ENCODE results near the gene XAGE1A.
"Not testable (repeated sequence)": the region's sequence is repeated elsewhere in the genome, so short reads cannot be mapped to it uniquely, and the experiment has no call there.

Gene XAGE1A, protein sequence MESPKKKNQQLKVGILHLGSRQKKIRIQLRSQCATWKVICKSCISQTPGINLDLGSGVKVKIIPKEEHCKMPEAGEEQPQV

DNA sequence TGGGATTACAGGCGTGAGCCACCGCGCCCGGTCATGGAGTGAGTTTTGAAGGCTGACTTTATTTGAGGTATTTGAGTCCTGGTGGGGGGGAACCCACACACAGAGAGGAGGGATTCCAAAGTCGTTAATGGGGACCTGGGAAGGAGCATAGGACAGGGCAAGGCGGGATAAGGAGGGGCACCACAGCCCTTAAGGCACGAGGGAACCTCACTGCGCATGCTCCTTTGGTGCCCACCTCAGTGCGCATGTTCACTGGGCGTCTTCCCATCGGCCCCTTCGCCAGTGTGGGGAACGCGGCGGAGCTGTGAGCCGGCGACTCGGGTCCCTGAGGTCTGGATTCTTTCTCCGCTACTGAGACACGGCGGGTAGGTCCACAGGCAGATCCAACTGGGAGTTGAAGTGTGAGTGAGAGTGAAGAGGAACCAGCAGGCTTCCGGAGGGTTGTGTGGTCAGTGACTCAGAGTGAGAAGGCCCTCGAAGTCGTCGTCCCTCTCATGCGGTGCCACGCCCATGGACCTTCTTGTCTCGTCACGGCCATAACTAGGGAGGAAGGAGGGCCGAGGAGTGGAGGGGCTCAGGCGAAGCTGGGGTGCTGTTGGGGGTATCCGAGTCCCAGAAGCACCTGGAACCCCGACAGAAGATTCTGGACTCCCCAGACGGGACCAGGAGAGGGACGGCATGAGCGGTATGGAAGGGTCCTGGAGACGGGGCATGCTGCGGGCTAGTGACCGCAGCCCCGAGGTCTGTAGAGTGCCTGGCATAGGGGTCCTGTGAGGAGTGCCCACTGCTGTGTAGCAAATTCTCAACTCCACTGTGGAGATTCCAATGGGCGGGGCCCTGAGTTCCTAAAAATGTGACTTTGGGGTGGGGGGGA lies at the start of gene XAGE1A:
Gene XAGE1A, plus strand, starts transcription at position 264 of the 874 bp plus-strand sequence. CDS start 1,554 bp downstream, outside the sequence.
- not testable (repeated sequence) for DNase-seq (ENCODE audit: extremely low read depth, insufficient read length); H3K36me3 ChIP-seq (ENCODE audit: control insufficient read depth, insufficient read depth, low read length); H3K4me3 ChIP-seq (replicated peaks; ENCODE audit: low read depth, low read length); H3K27me3 ChIP-seq (replicated peaks; ENCODE audit: control insufficient read depth, insufficient read depth, low read length)

DNA sequence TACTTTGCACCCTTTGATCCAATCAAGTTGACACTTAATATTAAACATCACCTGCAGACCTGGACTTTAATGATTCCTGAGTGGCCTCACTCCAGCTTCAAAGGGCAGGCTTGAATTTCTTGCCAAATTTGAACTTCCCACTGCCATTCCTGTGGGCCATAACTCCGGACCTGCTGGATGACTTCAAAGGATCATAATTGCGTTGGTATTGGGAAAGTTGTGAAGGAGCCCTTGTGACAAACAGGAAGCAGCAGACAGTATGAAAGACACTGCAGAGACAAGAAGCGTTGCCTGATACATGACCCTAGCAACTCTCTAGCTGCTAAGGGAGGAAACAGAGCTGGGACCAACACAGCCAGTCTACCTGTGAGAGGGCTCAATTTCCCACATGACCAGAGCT lies 43.6 kb upstream of the XAGE1A start:
- H3K36me3 ChIP-seq (ENCODE audit: control insufficient read depth, insufficient read depth, low read length); H3K4me3 ChIP-seq (replicated peaks; ENCODE audit: low read depth, low read length); H3K27me3 ChIP-seq (replicated peaks; ENCODE audit: control insufficient read depth, insufficient read depth, low read length); DNase-seq (ENCODE audit: extremely low read depth, insufficient read length): not testable (repeated sequence)

DNA sequence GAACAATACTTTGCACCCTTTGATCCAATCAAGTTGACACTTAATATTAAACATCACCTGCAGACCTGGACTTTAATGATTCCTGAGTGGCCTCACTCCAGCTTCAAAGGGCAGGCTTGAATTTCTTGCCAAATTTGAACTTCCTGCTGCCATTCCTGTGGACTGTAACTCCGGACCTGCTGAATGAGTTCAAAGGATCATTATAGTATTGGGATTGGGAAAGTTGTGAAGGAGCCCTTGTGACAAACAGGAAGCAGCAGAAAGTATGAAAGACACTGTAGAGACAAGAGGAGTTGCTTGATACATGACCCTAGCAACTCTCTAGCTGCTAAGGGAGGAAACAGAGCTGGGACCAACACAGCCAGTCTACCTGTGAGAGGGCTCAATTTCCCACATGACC lies 24.3 kb upstream of the XAGE1A start:
- H3K27me3 ChIP-seq (replicated peaks; ENCODE audit: control insufficient read depth, insufficient read depth, low read length): not testable (repeated sequence)

DNA sequence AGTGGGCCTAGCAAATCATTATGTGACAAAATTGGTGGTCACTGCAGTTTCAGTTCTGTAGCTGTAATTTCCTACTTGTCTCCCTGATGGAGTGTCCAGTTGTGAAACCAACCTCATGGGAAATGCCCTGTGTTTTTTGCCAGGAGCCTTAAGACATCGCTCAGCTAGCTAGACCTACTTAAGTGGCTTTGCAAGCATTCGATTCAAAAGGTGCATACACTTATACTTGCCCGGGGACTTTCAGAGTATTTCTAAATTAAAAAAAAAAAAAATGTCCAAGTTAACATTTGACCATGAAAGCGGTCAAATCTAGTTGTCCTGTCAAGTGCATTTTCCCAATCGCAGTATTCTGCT lies 788 bp downstream of the XAGE1A start:
- H3K4me3 ChIP-seq (replicated peaks; ENCODE audit: low read depth, low read length); H3K27me3 ChIP-seq (replicated peaks; ENCODE audit: control insufficient read depth, insufficient read depth, low read length); H3K36me3 ChIP-seq (ENCODE audit: control insufficient read depth, insufficient read depth, low read length); DNase-seq (ENCODE audit: extremely low read depth, insufficient read length): not testable (repeated sequence)

More for the DNA sequence above, 24.3 kb upstream of the XAGE1A start:
- not testable (repeated sequence) for H3K36me3 ChIP-seq (ENCODE audit: control insufficient read depth, insufficient read depth, low read length); DNase-seq (ENCODE audit: extremely low read depth, insufficient read length); H3K4me3 ChIP-seq (replicated peaks; ENCODE audit: low read depth, low read length)

DNA sequence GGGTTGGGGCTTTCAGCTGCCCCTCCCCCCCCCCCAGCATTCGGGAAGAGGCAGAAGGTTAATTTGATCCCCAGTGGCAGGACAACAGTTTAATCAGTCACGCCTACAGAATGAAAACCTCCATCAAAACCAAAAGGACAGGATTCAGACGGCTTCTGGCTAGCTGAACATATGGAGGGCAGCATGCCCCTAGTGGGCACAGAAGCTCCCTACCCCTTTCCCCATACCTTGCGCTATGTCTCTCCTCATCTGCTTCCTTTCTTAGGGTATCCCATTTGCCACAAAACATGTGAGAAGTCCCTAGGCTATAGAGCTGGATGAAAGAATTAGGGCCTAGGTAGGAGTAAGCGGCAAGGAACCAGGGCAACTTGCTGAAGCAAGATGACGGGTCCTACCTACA lies 5.8 kb downstream of the XAGE1A start:
- not testable (repeated sequence) for DNase-seq (ENCODE audit: extremely low read depth, insufficient read length)

DNA sequence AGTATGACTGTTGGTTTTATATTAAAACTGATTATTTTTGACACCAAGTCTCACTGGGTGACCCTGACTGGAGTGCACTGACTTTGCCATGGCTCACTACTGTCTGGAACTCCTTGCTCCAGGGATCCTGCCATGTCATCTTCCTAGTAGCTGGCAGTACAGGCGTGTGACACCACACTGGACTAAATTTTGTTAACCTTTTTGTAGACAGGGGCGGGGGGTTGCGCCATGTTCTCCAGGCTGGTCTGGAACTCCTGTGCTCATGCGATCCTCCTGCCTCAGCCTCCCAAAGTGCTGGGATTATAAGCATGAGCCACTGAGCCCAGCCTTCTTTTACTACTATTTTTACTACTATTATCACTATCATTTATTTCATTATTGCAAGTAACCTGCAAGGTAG lies 8.9 kb downstream of the XAGE1A start:
- TF ChIP-seq, protein P1, sequence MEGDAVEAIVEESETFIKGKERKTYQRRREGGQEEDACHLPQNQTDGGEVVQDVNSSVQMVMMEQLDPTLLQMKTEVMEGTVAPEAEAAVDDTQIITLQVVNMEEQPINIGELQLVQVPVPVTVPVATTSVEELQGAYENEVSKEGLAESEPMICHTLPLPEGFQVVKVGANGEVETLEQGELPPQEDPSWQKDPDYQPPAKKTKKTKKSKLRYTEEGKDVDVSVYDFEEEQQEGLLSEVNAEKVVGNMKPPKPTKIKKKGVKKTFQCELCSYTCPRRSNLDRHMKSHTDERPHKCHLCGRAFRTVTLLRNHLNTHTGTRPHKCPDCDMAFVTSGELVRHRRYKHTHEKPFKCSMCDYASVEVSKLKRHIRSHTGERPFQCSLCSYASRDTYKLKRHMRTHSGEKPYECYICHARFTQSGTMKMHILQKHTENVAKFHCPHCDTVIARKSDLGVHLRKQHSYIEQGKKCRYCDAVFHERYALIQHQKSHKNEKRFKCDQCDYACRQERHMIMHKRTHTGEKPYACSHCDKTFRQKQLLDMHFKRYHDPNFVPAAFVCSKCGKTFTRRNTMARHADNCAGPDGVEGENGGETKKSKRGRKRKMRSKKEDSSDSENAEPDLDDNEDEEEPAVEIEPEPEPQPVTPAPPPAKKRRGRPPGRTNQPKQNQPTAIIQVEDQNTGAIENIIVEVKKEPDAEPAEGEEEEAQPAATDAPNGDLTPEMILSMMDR (IDR thresholded peaks at IDR 0.05; ENCODE audit: insufficient read depth, low read length, poor library complexity, severe bottlenecking): no peak
- Histone ChIP-seq H3K36me3 (ENCODE audit: control insufficient read depth, insufficient read depth, low read length) (no peaks in the 10 kb centered on the region), H3K4me3 (replicated peaks; ENCODE audit: low read depth, low read length) (no peak overlapping the region), H3K27me3 (replicated peaks; ENCODE audit: control insufficient read depth, insufficient read depth, low read length) (no peaks in the 10 kb centered on the region)
- DNase-seq (ENCODE audit: extremely low read depth, insufficient read length): no peak

More for the DNA sequence above, 5.8 kb downstream of the XAGE1A start:
- H3K36me3 ChIP-seq (ENCODE audit: control insufficient read depth, insufficient read depth, low read length); H3K27me3 ChIP-seq (replicated peaks; ENCODE audit: control insufficient read depth, insufficient read depth, low read length); H3K4me3 ChIP-seq (replicated peaks; ENCODE audit: low read depth, low read length): not testable (repeated sequence)

DNA sequence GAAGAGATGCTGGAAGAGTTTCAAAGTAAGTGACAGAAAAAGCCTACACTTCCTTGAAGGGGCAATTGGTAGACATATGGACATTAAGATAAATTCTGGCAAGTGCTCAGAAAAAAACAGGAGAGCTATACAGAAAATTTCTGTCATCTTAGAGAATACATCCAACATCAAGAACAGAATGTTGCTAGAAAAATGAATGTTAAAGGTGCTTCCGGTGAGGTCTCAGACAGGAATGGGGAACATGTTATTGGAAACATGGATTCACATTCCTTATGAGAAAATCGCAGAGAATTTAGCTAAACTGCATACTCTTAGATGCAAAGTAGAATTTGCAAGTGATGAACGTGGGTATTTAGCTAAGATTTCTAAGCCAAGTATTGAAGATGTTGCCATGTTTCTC lies 11.7 kb downstream of the XAGE1A start:
- DNase-seq (ENCODE audit: extremely low read depth, insufficient read length): no peak
- Histone ChIP-seq H3K4me3 (replicated peaks; ENCODE audit: low read depth, low read length) (no peak overlapping the region), H3K36me3 (ENCODE audit: control insufficient read depth, insufficient read depth, low read length) (no peaks in the 10 kb centered on the region), H3K27me3 (replicated peaks; ENCODE audit: control insufficient read depth, insufficient read depth, low read length) (no peaks in the 10 kb centered on the region)
- TF ChIP-seq, protein P1 (IDR thresholded peaks at IDR 0.05; ENCODE audit: insufficient read depth, low read length, poor library complexity, severe bottlenecking): no peak

DNA sequence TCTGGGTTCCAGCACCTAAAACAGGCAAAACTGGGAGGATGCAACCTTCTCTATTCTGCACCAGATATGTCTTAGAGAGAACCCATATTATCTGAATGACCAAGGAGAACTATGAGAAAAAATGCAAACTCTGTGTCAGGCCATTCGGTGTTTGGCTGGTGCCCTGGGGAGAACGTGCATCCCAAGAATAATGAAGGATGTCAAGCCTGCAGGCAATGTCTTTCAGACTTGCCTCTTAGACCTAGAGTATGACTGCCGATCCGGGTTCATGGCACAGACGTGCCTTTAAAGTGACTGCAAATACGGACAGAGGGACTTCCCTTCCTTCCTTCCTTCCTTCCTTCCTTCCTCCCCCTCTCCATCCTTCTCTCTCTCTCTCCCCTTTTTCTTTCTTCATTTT lies 14.3 kb downstream of the XAGE1A start:
- H3K36me3 ChIP-seq (ENCODE audit: control insufficient read depth, insufficient read depth, low read length): no peaks in the 10 kb centered on the region

DNA sequence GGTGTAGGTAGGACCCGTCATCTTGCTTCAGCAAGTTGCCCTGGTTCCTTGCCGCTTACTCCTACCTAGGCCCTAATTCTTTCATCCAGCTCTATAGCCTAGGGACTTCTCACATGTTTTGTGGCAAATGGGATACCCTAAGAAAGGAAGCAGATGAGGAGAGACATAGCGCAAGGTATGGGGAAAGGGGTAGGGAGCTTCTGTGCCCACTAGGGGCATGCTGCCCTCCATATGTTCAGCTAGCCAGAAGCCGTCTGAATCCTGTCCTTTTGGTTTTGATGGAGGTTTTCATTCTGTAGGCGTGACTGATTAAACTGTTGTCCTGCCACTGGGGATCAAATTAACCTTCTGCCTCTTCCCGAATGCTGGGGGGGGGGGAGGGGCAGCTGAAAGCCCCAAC lies 15.5 kb downstream of the XAGE1A start:
- H3K36me3 ChIP-seq (ENCODE audit: control insufficient read depth, insufficient read depth, low read length); H3K27me3 ChIP-seq (replicated peaks; ENCODE audit: control insufficient read depth, insufficient read depth, low read length): not testable (repeated sequence)

More for the DNA sequence above, 14.3 kb downstream of the XAGE1A start:
- H3K4me3 ChIP-seq (replicated peaks; ENCODE audit: low read depth, low read length): no peak overlapping the region
- TF ChIP-seq, protein P1 (IDR thresholded peaks at IDR 0.05; ENCODE audit: insufficient read depth, low read length, poor library complexity, severe bottlenecking): no peak
- H3K27me3 ChIP-seq (replicated peaks; ENCODE audit: control insufficient read depth, insufficient read depth, low read length): no peaks in the 10 kb centered on the region
- DNase-seq (ENCODE audit: extremely low read depth, insufficient read length): no peak

DNA sequence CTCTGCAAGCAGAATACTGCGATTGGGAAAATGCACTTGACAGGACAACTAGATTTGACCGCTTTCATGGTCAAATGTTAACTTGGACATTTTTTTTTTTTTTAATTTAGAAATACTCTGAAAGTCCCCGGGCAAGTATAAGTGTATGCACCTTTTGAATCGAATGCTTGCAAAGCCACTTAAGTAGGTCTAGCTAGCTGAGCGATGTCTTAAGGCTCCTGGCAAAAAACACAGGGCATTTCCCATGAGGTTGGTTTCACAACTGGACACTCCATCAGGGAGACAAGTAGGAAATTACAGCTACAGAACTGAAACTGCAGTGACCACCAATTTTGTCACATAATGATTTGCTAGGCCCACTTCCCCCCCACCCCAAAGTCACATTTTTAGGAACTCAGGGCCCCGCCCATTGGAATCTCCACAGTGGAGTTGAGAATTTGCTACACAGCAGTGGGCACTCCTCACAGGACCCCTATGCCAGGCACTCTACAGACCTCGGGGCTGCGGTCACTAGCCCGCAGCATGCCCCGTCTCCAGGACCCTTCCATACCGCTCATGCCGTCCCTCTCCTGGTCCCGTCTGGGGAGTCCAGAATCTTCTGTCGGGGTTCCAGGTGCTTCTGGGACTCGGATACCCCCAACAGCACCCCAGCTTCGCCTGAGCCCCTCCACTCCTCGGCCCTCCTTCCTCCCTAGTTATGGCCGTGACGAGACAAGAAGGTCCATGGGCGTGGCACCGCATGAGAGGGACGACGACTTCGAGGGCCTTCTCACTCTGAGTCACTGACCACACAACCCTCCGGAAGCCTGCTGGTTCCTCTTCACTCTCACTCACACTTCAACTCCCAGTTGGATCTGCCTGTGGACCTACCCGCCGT lies 20.7 kb downstream of the XAGE1A start:
- H3K36me3 ChIP-seq (ENCODE audit: control insufficient read depth, insufficient read depth, low read length); DNase-seq (ENCODE audit: extremely low read depth, insufficient read length); H3K4me3 ChIP-seq (replicated peaks; ENCODE audit: low read depth, low read length); H3K27me3 ChIP-seq (replicated peaks; ENCODE audit: control insufficient read depth, insufficient read depth, low read length): not testable (repeated sequence)

More for the DNA sequence above, 15.5 kb downstream of the XAGE1A start:
- not testable (repeated sequence) for H3K4me3 ChIP-seq (replicated peaks; ENCODE audit: low read depth, low read length); DNase-seq (ENCODE audit: extremely low read depth, insufficient read length)

DNA sequence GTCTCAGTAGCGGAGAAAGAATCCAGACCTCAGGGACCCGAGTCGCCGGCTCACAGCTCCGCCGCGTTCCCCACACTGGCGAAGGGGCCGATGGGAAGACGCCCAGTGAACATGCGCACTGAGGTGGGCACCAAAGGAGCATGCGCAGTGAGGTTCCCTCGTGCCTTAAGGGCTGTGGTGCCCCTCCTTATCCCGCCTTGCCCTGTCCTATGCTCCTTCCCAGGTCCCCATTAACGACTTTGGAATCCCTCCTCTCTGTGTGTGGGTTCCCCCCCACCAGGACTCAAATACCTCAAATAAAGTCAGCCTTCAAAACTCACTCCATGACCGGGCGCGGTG lies 21.3 kb downstream of the XAGE1A start, which contains the start of gene XAGE1B:
Gene XAGE1B, minus strand, starts transcription at position 77 of the 339 bp plus-strand sequence. CDS start 1,536 bp downstream, outside the sequence.
- not testable (repeated sequence) for H3K4me3 ChIP-seq (replicated peaks; ENCODE audit: low read depth, low read length); DNase-seq (ENCODE audit: extremely low read depth, insufficient read length); H3K36me3 ChIP-seq (ENCODE audit: control insufficient read depth, insufficient read depth, low read length); H3K27me3 ChIP-seq (replicated peaks; ENCODE audit: control insufficient read depth, insufficient read depth, low read length)
